Heart left ventricle (tissue), 16 donors: Measurements from ENCODE around the gene JUP. TPM values are rescaled to one million over a fixed set of nuclear protein-coding genes. Genes with fewer than 3 reads are reported as not detected.

ENCODE experiments used
- ATAC-seq, 4 donors: fragments of 200-7000 bp; cut with Tn5 transposase; one replicate each; pipeline ENCODE4 v1.9.1; 2020 to 2022; ENCODE audit warnings: moderate library complexity in 4 of 4, mild to moderate bottlenecking in 3 of 4, moderate number of reproducible peaks in 1 of 4
- DNase-seq, 5 donors: peaks; one replicate each; pipeline ENCODE4 v3.0.0-alpha.2; 2020
- H3K27ac ChIP-seq, 12 donors: fragments of 200-600 bp; sonication (generic) in 4 of 12; one replicate each; pipeline versions ENCODE4 v1.5.0 to v1.8.0; 2016 to 2022; ENCODE audit warnings: mild to moderate bottlenecking in 2 of 12
- H3K27me3 ChIP-seq, 9 donors: fragments of 200-600 bp; sonication (generic) in 2 of 9; one replicate each; pipeline versions ENCODE4 v1.5.1 to v1.8.0; 2016 to 2022; ENCODE audit warnings: mild to moderate bottlenecking in 3 of 9
- H3K36me3 ChIP-seq, 9 donors: fragments of 200-600 bp; sonication (generic) in 2 of 9; one replicate each; pipeline versions ENCODE4 v1.5.0 to v1.8.0; 2018 to 2022; ENCODE audit warnings: mild to moderate bottlenecking in 2 of 9
- H3K4me1 ChIP-seq, 12 donors: fragments of 200-600 bp; sonication (generic) in 4 of 12; one replicate each; pipeline versions ENCODE4 v1.5.0 to v1.8.0; 2016 to 2022; ENCODE audit warnings: mild to moderate bottlenecking in 3 of 12
- H3K4me3 ChIP-seq, 12 donors: fragments of 200-600 bp; sonication (generic) in 4 of 12; one replicate each; pipeline versions ENCODE4 v1.5.0 to v1.8.0; 2017 to 2022; ENCODE audit warnings: mild to moderate bottlenecking in 9 of 12, moderate library complexity in 4 of 12
- H3K9me3 ChIP-seq, 12 donors: fragments of 200-600 bp; sonication (generic) in 4 of 12; one replicate each; pipeline versions ENCODE4 v1.5.0 to v1.8.0; 2016 to 2022; ENCODE audit warnings: mild to moderate bottlenecking in 1 of 12
- CTCF ChIP-seq, 12 donors: fragments of 200-600 bp; sonication (generic) in 4 of 12; IDR thresholded peaks; one replicate each; pipeline versions ENCODE4 v1.5.0 to v1.8.0; 2018 to 2022; ENCODE audit warnings: antibody characterized with exemption in 12 of 12, mild to moderate bottlenecking in 5 of 12
- POLR2A ChIP-seq, 2 donors: fragments of 450-650 bp; IDR thresholded peaks; one replicate each; pipeline ENCODE4 v1.6.1; 2017; ENCODE audit warnings: antibody characterized with exemption in 2 of 2, mild to moderate bottlenecking in 2 of 2, moderate library complexity in 2 of 2
- WGBS, 4 donors: extraction: QIAGEN DNeasy Blood & Tissue Kit in 2 of 4; methylation state at CpG; one replicate each; pipeline versions ENCODE4 v1.1.5 to v1.1.7; 2013 to 2018; 5-methylcytosine and 5-hydroxymethylcytosine counted together
- intact Hi-C, 10 donors: fragments of 100-400 bp; cut with DNase I; formaldehyde crosslinking; loops; one replicate each; pipeline versions ENCODE4 v1.11.1 to v1.14.2; 2022
- polyA plus RNA-seq, 2 donors: library from polyadenylated mRNA; stranded (reverse); fragments of 200-250 nt; gene quantifications; one replicate each; pipeline ENCODE4 v1.2.3, GENCODE V29; 2013
- total RNA-seq, 9 donors: library from RNA; depleted of rRNA in 2 of 9; stranded (reverse); fragments of >200 nt in 2 of 9; fragmentation: NEBNext Ultra II Directional in 3 of 9; extraction: Animal tissue kit (Norgen Biotek cat#: 25700) in 3 of 9; gene quantifications; one replicate each; pipeline versions ENCODE4 v1.1.0 to v1.2.4, GENCODE V29; 2016 to 2023
- donor health status: ischemic (EF 13 %, LVEDD 7.1; RV severe dilation, severe dysfunction).
- donor health status: healthy with polysubstance abuse.
- donor health status: DM: no; HTN: yes; CAD: no.
- donor health status: DM: no; HTN: no; CAD: no.
- donor health status: ischemic (EF 25% LVEDD 6.9; RV normal size, moderate dysfunction).
- donor health status: ischemic (EF 25% LVEDD 5.7; RV mildly dilated, moderate dysfunction).
- donor health status: healthy.
- donor health status: DM: yes; HTN: yes; CAD: no.
- donor health status: ischemic (EF 35%, LVEDD 5.7; RV mildly dilated, moderate dysfunction).
- donor health status: nonischemic (EF 11% LVEDD 7.7; RV severe dilation, severe dysfunction).
- donor health status: DM: yes; HTN: yes; CAD: no.
- donor health status: PGD.
- donor health status: ischemic (EF 29% LVEDD 5.4; RV normal size, mild dysfunction).
- donor health status: nonischemic (EF 23%, LVEDD 6.1; RV moderate dilation, normal function).

The JUP gene
- total and polyA plus RNA-seq, 11 donors: 94.6 to 503 (median 159) TPM

GRCh38 chr17:41739661-41740352, 46.7 kb downstream of the JUP start:
- 58 to 81% (median 74%) methylated on average over 6 to 9 of the region's 9 CpGs for WGBS, 4 donors
- DNase-seq (no peak), ATAC-seq (no peak)
- Histone ChIP-seq H3K4me3 (no peak overlapping the region), H3K27me3 (peaks cover 13 to 31% (median 27%) of the 10 kb centered on the region in 9 donors), H3K36me3 (no peaks in the 10 kb centered on the region), H3K4me1 (peaks cover 0 to 13% (median 5%) of the 10 kb centered on the region in 12 donors), H3K27ac (no peak overlapping the region), H3K9me3 (no peaks in the 10 kb centered on the region)
- TF ChIP-seq POLR2A (IDR thresholded peaks at IDR 0.05): no peak
- TF ChIP-seq CTCF (IDR thresholded peaks at IDR 0.05): no peak
- intact Hi-C loops: loop anchor here in 5 of 10 donors (1.0 to 10.0 kb wide), 7 partner anchors 32 to 215 kb away; no protein-coding TSS in a partner anchor

- Histone ChIP-seq H3K9me3 (no peaks in the 10 kb centered on the region), H3K27ac (no peak overlapping the region), H3K4me1 (peaks cover 3 to 23% (median 15%) of the 10 kb centered on the region in 12 donors), H3K27me3 (peaks cover 24 to 41% (median 37%) of the 10 kb centered on the region in 9 donors), H3K36me3 (no peaks in the 10 kb centered on the region), H3K4me3 (no peak overlapping the region)
- intact Hi-C loops: loop anchor here (1.0 to 10.0 kb wide), 7 partner anchors 34 to 216 kb away; no protein-coding TSS in a partner anchor
- ATAC-seq: no peak
- WGBS, 4 donors: 90 to 97% (median 93%) methylated on average over 5 of the region's 5 CpGs
- no peak for TF ChIP-seq CTCF (IDR thresholded peaks at IDR 0.05)
- no peak for TF ChIP-seq POLR2A (IDR thresholded peaks at IDR 0.05)
- DNase-seq: no peak
Measured at GRCh38 chr17:41738801-41739112, 47.8 kb downstream of the JUP start.

GRCh38 chr17:41738077-41738800, 48.3 kb downstream of the JUP start:
- no peaks in the 10 kb centered on the region for H3K9me3 ChIP-seq
- DNase-seq (peak; percentile 75 to 88 (median 76)), ATAC-seq (peak; percentile 70 to 91 (median 88))
- H3K4me1 ChIP-seq: peaks cover 3 to 25% (median 16%) of the 10 kb centered on the region in 12 donors
- TF ChIP-seq CTCF (IDR thresholded peaks at IDR 0.05) (peak; percentile 97 to 100 (median 98)), POLR2A (IDR thresholded peaks at IDR 0.05) (no peak)
- H3K4me3 ChIP-seq: no peak overlapping the region
- H3K36me3 ChIP-seq: no peaks in the 10 kb centered on the region
- intact Hi-C loops: loop anchor here in 9 of 10 donors (1.0 to 10.0 kb wide), 7 partner anchors 34 to 217 kb away; no protein-coding TSS in a partner anchor
- H3K27me3 ChIP-seq: peaks cover 28 to 47% (median 43%) of the 10 kb centered on the region in 9 donors
- H3K27ac ChIP-seq: no peak overlapping the region
- WGBS, 4 donors: 31 to 33% (median 33%) methylated on average over 9 to 10 of the region's 10 CpGs

GRCh38 chr17:41737680-41738023, 48.9 kb downstream of the JUP start:
- no peak for DNase-seq

More at GRCh38 chr17:41737680-41738023, 48.9 kb downstream of the JUP start:
- Histone ChIP-seq H3K9me3 (no peaks in the 10 kb centered on the region), H3K4me3 (no peak overlapping the region), H3K27ac (no peak overlapping the region), H3K27me3 (peaks cover 29 to 51% (median 48%) of the 10 kb centered on the region in 9 donors), H3K4me1 (peaks cover 3 to 25% (median 16%) of the 10 kb centered on the region in 12 donors), H3K36me3 (no peaks in the 10 kb centered on the region)
- no peak for TF ChIP-seq POLR2A (IDR thresholded peaks at IDR 0.05)
- TF ChIP-seq CTCF (IDR thresholded peaks at IDR 0.05): no peak
- intact Hi-C loops: loop anchor here in 9 of 10 donors (1.0 to 10.0 kb wide), 7 partner anchors 35 to 217 kb away; no protein-coding TSS in a partner anchor
- peak in 3 of 4 donors; percentile 3 to 4 (median 3) for ATAC-seq
- 18 to 39% (median 33%) methylated on average over 5 of the region's 5 CpGs for WGBS, 4 donors
